ENCODE data around the gene MVD.

DNA sequence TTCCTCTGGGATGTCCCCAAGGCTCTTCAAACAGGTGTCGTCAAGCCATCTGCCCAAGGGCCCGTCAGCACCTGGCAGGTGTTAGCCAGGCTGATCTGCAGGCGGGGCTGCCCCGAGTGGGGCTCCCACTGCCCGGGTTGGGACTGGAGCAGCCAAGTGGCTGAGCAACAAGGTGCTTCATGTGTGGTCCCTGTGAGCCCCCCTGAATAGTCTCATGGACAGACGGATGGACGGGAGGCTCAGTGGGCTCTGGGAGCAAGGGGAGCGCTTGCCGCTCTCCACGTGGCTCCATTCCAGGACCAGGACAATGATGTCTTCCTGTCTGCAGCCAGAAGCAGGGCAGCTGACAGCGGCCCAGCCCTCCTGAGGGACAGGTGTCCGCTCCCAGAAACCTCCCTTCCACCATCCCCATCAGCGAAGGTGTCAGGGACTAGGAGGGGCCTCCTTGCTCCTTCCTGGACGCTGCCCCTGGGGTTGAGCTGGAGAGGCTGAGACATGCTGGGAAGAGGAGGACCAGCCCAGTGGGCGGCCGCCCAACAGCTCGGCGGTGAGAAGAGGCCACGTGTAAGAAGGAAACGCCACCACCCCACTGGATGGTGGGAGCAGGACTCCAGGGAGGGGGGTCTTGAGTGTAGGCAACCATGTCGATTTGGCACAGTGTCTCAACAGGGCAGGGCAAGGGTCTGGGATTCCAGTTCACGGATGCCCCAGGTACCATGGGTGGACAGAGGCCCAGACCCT is 13.8 kb upstream of the MVD start:
- TF ChIP-seq EZH2 (IDR thresholded peaks at IDR 0.05) (no peak), CTCF (IDR thresholded peaks at IDR 0.05 in 2 of 3, conservative IDR thresholded peaks at IDR 0.05 in 1 of 3; ENCODE audit: borderline replicate concordance in 1 of 3, insufficient read depth in 1 of 3, low read depth in 2 of 3, low read length in 2 of 3) (no peak), POLR2A (IDR thresholded peaks at IDR 0.05; ENCODE audit: borderline replicate concordance, extremely low read depth, insufficient read depth, insufficient read length) (no peak), SP1 (IDR thresholded peaks at IDR 0.05; ENCODE audit: low read depth) (no peak), ZNF274 (IDR thresholded peaks at IDR 0.05; ENCODE audit: low read depth, low read length) (no peak), CBX3 (IDR thresholded peaks at IDR 0.05; ENCODE audit: low read depth) (no peak), CEBPB (IDR thresholded peaks at IDR 0.05; ENCODE audit: low read depth) (no peak), FOSL1 (IDR thresholded peaks at IDR 0.05; ENCODE audit: low read depth) (no peak), MAX (IDR thresholded peaks at IDR 0.05) (no peak), POLR2AphosphoS5 (IDR thresholded peaks at IDR 0.05; ENCODE audit: low read depth, low read length) (no peak)
